ENCODE data around the gene CDYL2. TPM values are rescaled to one million over a fixed set of nuclear protein-coding genes. Genes with fewer than 3 reads are reported as not detected.

CDYL2 gene
- total and polyA plus RNA-seq, 5 donors from 2014 or later, result 1.2 to 37.6 (median 1.6) TPM

DNA sequence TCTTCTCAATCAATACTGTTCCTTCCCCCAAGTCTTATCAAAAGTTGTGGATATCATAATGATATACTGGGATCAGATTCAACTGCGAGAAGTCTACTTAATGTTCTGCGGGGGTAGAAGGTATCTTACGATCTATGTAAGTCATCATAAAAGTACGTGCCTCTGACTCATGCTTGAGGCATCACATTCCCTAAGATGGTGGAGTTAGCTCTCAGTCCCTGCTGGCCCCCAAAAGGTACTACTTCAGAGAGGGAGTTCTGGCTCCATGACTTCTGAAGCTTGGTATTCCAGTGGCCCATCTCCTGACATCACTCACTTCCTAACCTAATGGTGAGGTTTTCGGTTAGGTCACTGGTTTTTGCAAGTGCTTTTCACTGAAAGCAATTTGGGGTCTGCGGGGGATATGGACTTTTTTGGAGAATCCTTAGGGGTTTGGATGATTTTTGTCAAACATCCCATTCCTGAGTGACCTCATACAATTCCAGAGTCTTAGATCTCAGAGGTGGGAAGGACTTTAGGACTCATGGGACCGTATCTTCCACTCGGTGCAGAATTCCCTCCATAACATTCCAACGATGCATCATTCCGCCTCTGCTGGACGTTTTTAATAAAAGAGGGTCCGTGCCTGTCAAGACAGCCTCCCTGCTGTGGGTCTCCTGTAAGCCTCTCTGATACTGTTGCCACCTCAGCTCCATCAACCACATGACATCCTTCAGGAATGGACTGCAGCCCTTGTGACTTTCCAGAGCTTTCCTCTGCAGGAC is 189.3 kb downstream of the CDYL2 start:
- Histone ChIP-seq H3K4me1 (ENCODE audit: control insufficient read depth, insufficient read depth, low read length, poor library complexity, severe bottlenecking) (no peaks in the 10 kb centered on the region), H3K27ac (ENCODE audit: insufficient read depth, low read length, poor library complexity, severe bottlenecking) (no peak overlapping the region), H3K36me3 (ENCODE audit: control insufficient read depth, insufficient read depth, low read length) (peaks cover 22% of the 10 kb centered on the region), H3K27me3 (ENCODE audit: control insufficient read depth, insufficient read depth, low read length) (no peaks in the 10 kb centered on the region), H3K4me3 (ENCODE audit: low read depth, low read length) (no peak overlapping the region), H3K9me3 (ENCODE audit: control insufficient read depth in 2 of 2, low read length in 2 of 2) (no peaks in the 10 kb centered on the region)
- DNase-seq (no peak), ATAC-seq (ENCODE audit: low read depth in 2 of 2) (no peak)
- Mint-ChIP-seq H3K9me3 (peaks cover 0 to 1% (median 0%) of the 10 kb centered on the region in 7 donors), H3K4me3 (peak overlapping the region in 1 of 4 donors; percentile 38), H3K27me3 (no peaks in the 10 kb centered on the region), H3K36me3 (peaks cover 42% of the 10 kb centered on the region), H3K27ac (no peak overlapping the region), H3K4me1 (peaks cover 0 to 1% (median 0%) of the 10 kb centered on the region in 4 donors)

DNA sequence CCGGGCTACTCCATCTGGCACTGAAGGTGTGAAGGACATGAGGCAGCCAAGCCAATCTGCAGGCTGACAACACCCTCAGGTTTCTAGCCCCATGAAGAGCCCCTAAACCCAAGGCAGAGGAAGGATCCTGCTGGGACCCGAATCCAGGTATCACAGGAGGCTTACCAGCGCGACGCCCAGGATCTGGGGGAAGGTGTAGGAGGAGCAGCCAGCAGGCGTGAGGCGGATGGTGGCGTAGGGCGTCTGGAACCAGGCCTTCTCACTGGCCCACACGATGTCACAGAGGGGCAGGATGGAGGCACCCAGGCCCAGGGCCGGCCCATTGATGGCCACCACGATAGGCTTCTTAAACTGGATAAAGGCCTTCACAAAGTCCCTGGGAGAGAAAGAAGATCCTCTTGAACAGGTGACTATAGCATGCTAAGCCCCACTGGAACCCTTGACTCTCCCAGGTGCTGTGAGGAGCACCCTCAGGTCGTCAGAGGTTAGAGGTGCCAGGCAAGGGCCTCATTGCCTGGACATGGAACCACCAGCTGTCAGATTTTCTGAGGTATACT is 191.9 kb downstream of the CDYL2 start:
- H3K4me1 ChIP-seq (ENCODE audit: control insufficient read depth, insufficient read depth, low read length, poor library complexity, severe bottlenecking), result no peaks in the 10 kb centered on the region
- DNase-seq (no peak), ATAC-seq (ENCODE audit: low read depth in 2 of 2) (no peak)
- peaks cover 0 to 7% (median 2%) of the 10 kb centered on the region in 4 donors for H3K4me1 Mint-ChIP-seq
- peaks cover 19% of the 10 kb centered on the region for H3K36me3 ChIP-seq (ENCODE audit: control insufficient read depth, insufficient read depth, low read length)
- H3K27me3 ChIP-seq (ENCODE audit: control insufficient read depth, insufficient read depth, low read length), result no peaks in the 10 kb centered on the region
- no peak overlapping the region for H3K27ac Mint-ChIP-seq
- no peaks in the 10 kb centered on the region for H3K9me3 ChIP-seq (ENCODE audit: control insufficient read depth in 2 of 2, low read length in 2 of 2)
- no peaks in the 10 kb centered on the region for H3K27me3 Mint-ChIP-seq
- no peak overlapping the region for H3K27ac ChIP-seq (ENCODE audit: insufficient read depth, low read length, poor library complexity, severe bottlenecking)
- no peak overlapping the region for H3K4me3 ChIP-seq (ENCODE audit: low read depth, low read length)
- H3K36me3 Mint-ChIP-seq, result peaks cover 51% of the 10 kb centered on the region
- H3K4me3 Mint-ChIP-seq, result no peak overlapping the region
- H3K9me3 Mint-ChIP-seq, result peaks cover 0 to 1% (median 0%) of the 10 kb centered on the region in 7 donors

DNA sequence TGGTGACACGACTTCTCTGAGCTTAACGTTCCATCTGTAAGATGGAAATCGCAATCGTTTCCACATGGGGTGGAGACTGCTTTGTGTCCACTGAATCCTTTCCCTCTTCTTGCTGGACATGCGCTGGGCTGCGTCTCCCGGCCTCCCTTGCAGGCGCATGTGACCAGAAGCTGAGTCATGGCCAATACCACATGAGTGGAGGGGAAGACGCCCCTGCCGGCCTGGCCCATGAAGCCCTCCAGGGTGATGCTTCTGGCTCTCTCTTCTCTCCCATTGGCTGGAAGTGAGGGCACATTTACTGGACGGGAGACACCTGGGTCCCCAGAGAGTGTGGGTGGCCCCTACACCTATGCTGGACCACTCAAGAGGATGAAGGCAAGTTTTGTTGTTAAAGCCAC is 192.5 kb downstream of the CDYL2 start:
- Mint-ChIP-seq H3K36me3 (peaks cover 53% of the 10 kb centered on the region), H3K27ac (no peak overlapping the region), H3K4me3 (no peak overlapping the region), H3K4me1 (peaks cover 0 to 13% (median 4%) of the 10 kb centered on the region in 4 donors), H3K9me3 (peaks cover 0 to 1% (median 0%) of the 10 kb centered on the region in 7 donors), H3K27me3 (no peaks in the 10 kb centered on the region)
- Histone ChIP-seq H3K27me3 (ENCODE audit: control insufficient read depth, insufficient read depth, low read length) (no peaks in the 10 kb centered on the region), H3K9me3 (ENCODE audit: control insufficient read depth in 2 of 2, low read length in 2 of 2) (no peaks in the 10 kb centered on the region), H3K4me3 (ENCODE audit: low read depth, low read length) (no peak overlapping the region), H3K4me1 (ENCODE audit: control insufficient read depth, insufficient read depth, low read length, poor library complexity, severe bottlenecking) (no peaks in the 10 kb centered on the region), H3K27ac (ENCODE audit: insufficient read depth, low read length, poor library complexity, severe bottlenecking) (no peak overlapping the region), H3K36me3 (ENCODE audit: control insufficient read depth, insufficient read depth, low read length) (peaks cover 24% of the 10 kb centered on the region)
- DNase-seq (no peak), ATAC-seq (ENCODE audit: low read depth in 2 of 2) (no peak)

- peaks cover 2% of the 10 kb centered on the region for H3K4me1 ChIP-seq (ENCODE audit: control insufficient read depth, insufficient read depth, low read length, poor library complexity, severe bottlenecking)
- no peak for ATAC-seq (ENCODE audit: low read depth in 2 of 2)
- H3K36me3 Mint-ChIP-seq, result peaks cover 55% of the 10 kb centered on the region
These were observed 193.0 kb downstream of the CDYL2 start for GRCh38 chr16:80611171-80611929.

DNA sequence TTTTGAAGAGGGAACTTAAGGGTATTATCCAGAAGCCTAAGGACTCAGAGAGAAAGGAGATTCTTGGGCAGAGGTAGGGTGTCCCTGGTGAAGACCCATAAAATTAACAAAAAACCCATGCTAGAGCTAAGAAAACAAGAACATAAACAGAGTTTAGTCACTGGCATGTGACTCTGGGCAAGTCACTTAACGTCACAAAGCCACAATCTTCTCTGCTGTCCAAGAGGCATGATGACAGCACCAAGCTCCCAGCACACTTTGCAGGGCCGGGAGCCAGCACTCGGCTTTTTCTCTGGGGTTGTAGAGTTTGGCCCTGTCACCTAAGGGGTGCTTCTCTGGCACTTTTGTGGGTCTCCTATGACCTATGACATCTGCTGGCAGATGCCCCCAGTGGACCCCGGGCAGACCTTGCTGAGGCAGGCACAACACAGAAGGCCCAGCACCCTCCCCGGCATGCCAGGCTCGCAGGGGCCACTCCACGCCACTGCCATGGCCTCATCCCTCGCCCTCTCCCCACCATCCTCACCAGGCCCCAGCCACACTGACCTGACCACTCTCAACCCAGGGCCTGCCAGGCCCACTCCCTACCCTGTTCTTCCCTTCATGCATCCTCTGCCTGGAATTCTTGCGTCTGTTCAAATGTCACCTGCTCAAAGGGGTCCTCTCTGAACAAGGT is 193.8 kb downstream of the CDYL2 start:
- H3K36me3 Mint-ChIP-seq, result peaks cover 53% of the 10 kb centered on the region
- peak overlapping the region in 1 of 3 donors; percentile 20 for H3K27ac Mint-ChIP-seq
- Histone ChIP-seq H3K4me1 (ENCODE audit: control insufficient read depth, insufficient read depth, low read length, poor library complexity, severe bottlenecking) (peaks cover 5% of the 10 kb centered on the region), H3K27ac (ENCODE audit: insufficient read depth, low read length, poor library complexity, severe bottlenecking) (no peak overlapping the region), H3K36me3 (ENCODE audit: control insufficient read depth, insufficient read depth, low read length) (peaks cover 24% of the 10 kb centered on the region), H3K9me3 (ENCODE audit: control insufficient read depth in 2 of 2, low read length in 2 of 2) (no peaks in the 10 kb centered on the region), H3K27me3 (ENCODE audit: control insufficient read depth, insufficient read depth, low read length) (no peaks in the 10 kb centered on the region), H3K4me3 (ENCODE audit: low read depth, low read length) (no peak overlapping the region)
- H3K27me3 Mint-ChIP-seq, result no peaks in the 10 kb centered on the region
- DNase-seq, result no peak
- H3K4me1 Mint-ChIP-seq, result peaks cover 0 to 22% (median 12%) of the 10 kb centered on the region in 4 donors
- ATAC-seq (ENCODE audit: low read depth in 2 of 2), result no peak
- peaks cover 0 to 6% (median 0%) of the 10 kb centered on the region in 7 donors for H3K9me3 Mint-ChIP-seq
- no peak overlapping the region for H3K4me3 Mint-ChIP-seq

More at GRCh38 chr16:80611171-80611929, 193.0 kb downstream of the CDYL2 start:
- Histone ChIP-seq H3K36me3 (ENCODE audit: control insufficient read depth, insufficient read depth, low read length) (peaks cover 24% of the 10 kb centered on the region), H3K9me3 (ENCODE audit: control insufficient read depth in 2 of 2, low read length in 2 of 2) (no peaks in the 10 kb centered on the region), H3K4me3 (ENCODE audit: low read depth, low read length) (no peak overlapping the region), H3K27ac (ENCODE audit: insufficient read depth, low read length, poor library complexity, severe bottlenecking) (no peak overlapping the region), H3K27me3 (ENCODE audit: control insufficient read depth, insufficient read depth, low read length) (no peaks in the 10 kb centered on the region)
- Mint-ChIP-seq H3K4me3 (no peak overlapping the region), H3K27me3 (no peaks in the 10 kb centered on the region), H3K9me3 (peaks cover 0 to 6% (median 0%) of the 10 kb centered on the region in 7 donors), H3K27ac (peak overlapping the region in 1 of 3 donors; percentile 20), H3K4me1 (peaks cover 0 to 19% (median 10%) of the 10 kb centered on the region in 4 donors)
- DNase-seq, result no peak

DNA sequence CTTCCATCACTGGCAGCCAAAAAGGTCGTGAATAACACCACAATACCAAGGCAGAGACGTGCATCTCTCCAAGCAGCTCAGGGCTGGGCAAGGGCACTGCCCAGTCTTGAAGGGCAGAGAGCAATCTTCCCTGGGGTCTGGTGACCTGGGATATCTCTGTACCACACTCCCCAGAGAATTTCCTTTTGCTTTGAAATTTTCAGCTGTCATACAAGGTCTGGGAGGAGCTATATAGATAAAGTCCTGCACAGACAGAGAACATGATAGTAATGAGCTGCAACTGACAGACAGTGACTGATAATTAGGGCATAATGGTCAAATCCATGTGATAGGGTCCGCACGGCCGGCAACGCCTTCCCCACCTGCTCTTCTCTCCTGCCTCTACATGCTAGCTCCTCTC is 195.5 kb downstream of the CDYL2 start:
- H3K36me3 ChIP-seq (ENCODE audit: control insufficient read depth, insufficient read depth, low read length), result peaks cover 27% of the 10 kb centered on the region
- H3K4me3 Mint-ChIP-seq, result no peak overlapping the region
- H3K27me3 Mint-ChIP-seq, result no peaks in the 10 kb centered on the region
- H3K27ac ChIP-seq (ENCODE audit: insufficient read depth, low read length, poor library complexity, severe bottlenecking), result no peak overlapping the region
- DNase-seq (no peak), ATAC-seq (ENCODE audit: low read depth in 2 of 2) (no peak)
- no peak overlapping the region for H3K27ac Mint-ChIP-seq
- peaks cover 49% of the 10 kb centered on the region for H3K36me3 Mint-ChIP-seq
- peaks cover 0 to 6% (median 0%) of the 10 kb centered on the region in 7 donors for H3K9me3 Mint-ChIP-seq
- no peak overlapping the region for H3K4me3 ChIP-seq (ENCODE audit: low read depth, low read length)
- H3K4me1 ChIP-seq (ENCODE audit: control insufficient read depth, insufficient read depth, low read length, poor library complexity, severe bottlenecking), result peaks cover 5% of the 10 kb centered on the region
- peaks cover 0 to 22% (median 12%) of the 10 kb centered on the region in 4 donors for H3K4me1 Mint-ChIP-seq
- H3K27me3 ChIP-seq (ENCODE audit: control insufficient read depth, insufficient read depth, low read length), result no peaks in the 10 kb centered on the region
- no peaks in the 10 kb centered on the region for H3K9me3 ChIP-seq (ENCODE audit: control insufficient read depth in 2 of 2, low read length in 2 of 2)

DNA sequence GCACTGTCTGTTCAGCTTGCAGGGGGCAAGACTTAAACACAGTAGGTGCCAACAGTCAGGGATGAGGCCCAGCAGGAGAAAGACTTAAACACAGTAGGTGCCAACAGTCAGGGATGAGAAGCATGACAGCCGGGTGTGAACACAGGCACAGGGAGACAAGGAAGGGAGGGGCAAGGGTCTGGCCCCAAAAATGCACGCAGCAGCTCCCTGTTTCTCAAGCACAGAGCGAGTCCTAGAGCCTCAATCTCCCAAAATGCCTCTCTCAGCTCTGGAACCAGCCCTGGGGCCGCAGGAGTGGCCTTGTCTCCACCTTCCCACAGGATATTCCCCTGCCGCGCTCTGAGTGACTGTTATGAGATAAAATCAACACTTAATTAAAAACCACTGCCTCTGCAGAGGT is 197.2 kb downstream of the CDYL2 start:
- no peak overlapping the region for H3K27ac ChIP-seq (ENCODE audit: insufficient read depth, low read length, poor library complexity, severe bottlenecking)
- H3K9me3 ChIP-seq (ENCODE audit: control insufficient read depth in 2 of 2, low read length in 2 of 2), result no peaks in the 10 kb centered on the region
- ATAC-seq (ENCODE audit: low read depth in 2 of 2) (no peak), DNase-seq (no peak)
- Mint-ChIP-seq H3K27me3 (no peaks in the 10 kb centered on the region), H3K36me3 (peaks cover 54% of the 10 kb centered on the region), H3K4me1 (peaks cover 0 to 22% (median 11%) of the 10 kb centered on the region in 4 donors), H3K9me3 (peaks cover 0 to 6% (median 0%) of the 10 kb centered on the region in 7 donors), H3K4me3 (no peak overlapping the region), H3K27ac (peak overlapping the region in 2 of 3 donors; percentile 26 to 53)
- H3K36me3 ChIP-seq (ENCODE audit: control insufficient read depth, insufficient read depth, low read length), result peaks cover 23% of the 10 kb centered on the region
- peaks cover 5% of the 10 kb centered on the region for H3K4me1 ChIP-seq (ENCODE audit: control insufficient read depth, insufficient read depth, low read length, poor library complexity, severe bottlenecking)
- no peaks in the 10 kb centered on the region for H3K27me3 ChIP-seq (ENCODE audit: control insufficient read depth, insufficient read depth, low read length)
- H3K4me3 ChIP-seq (ENCODE audit: low read depth, low read length), result no peak overlapping the region

Measured in CD4-positive, CD25-positive, alpha-beta regulatory T cell (primary cell).